Endothelial cell of umbilical vein (primary cell): ENCODE results near the gene RPL9. TPM values are rescaled to one million over a fixed set of nuclear protein-coding genes. Genes with fewer than 3 reads are reported as not detected.

Experiments used
- BruUV-seq: library from RNA; stranded (reverse); fragments of 400-500 nt; replicated peaks from 2 replicates; lab custom pipeline; 2021; lab: Mats Ljungman, UMichigan
- CTCF ChIA-PET: fragments of 300-600, 350-600 bp; sonication (Branson Sonifier 250); formaldehyde crosslinking; loops from one replicate; lab custom pipeline; 2021; ENCODE audit warnings: antibody characterized with exemption, inconsistent platforms; lab: Charles Lee
- POLR2A ChIA-PET: fragments of 300-600, 350-600 bp; sonication (Branson Sonifier 250); formaldehyde crosslinking; loops from one replicate; lab custom pipeline; 2021; ENCODE audit warnings: antibody characterized with exemption, inconsistent platforms; lab: Charles Lee
- DNase-seq: peaks from one replicate; pipeline ENCODE4 v3.0.0-alpha.2; 2011; ENCODE audit warnings: low read depth, low spot score
- FAIRE-seq: peaks from 2 replicates; lab custom pipeline; 2011; peaks lifted over from hg19 to GRCh38; lab: Jason Lieb, UNC
- H2AFZ ChIP-seq: 2 replicates; pipeline ENCODE4 v1.6.0; 2012; ENCODE audit warnings: low read depth, low read length, control low read depth, inconsistent platforms
- H3K27ac ChIP-seq: 2 replicates; pipeline ENCODE4 v1.5.1; 2011; ENCODE audit warnings: low read depth, mild to moderate bottlenecking, control low read depth, low read length, moderate library complexity; ENCODE audit not compliant: insufficient read depth
- H3K27me3 ChIP-seq, 2 experiments: 2 replicates each; pipeline versions ENCODE4 v1.6.0 to v1.6.1; 2011; ENCODE audit warnings: low read length in 2 of 2, mixed read lengths in 1 of 2; ENCODE audit not compliant: control insufficient read depth in 2 of 2, insufficient read depth in 2 of 2
- H3K36me3 ChIP-seq, 2 experiments: 2 replicates in 1 of 2; 3 replicates in 1 of 2; pipeline ENCODE4 v1.5.1; 2011; ENCODE audit warnings: low read length in 2 of 2, mild to moderate bottlenecking in 1 of 2, moderate library complexity in 1 of 2; ENCODE audit not compliant: control insufficient read depth in 2 of 2, insufficient read depth in 2 of 2; ENCODE audit errors: extremely low read depth in 1 of 2
- H3K4me1 ChIP-seq: 3 replicates; pipeline ENCODE4 v1.5.1; 2011; ENCODE audit warnings: mild to moderate bottlenecking, low read length; ENCODE audit not compliant: control insufficient read depth, insufficient read depth; ENCODE audit errors: extremely low read depth
- H3K4me2 ChIP-seq: 2 replicates; pipeline ENCODE4 v1.6.1; 2011; ENCODE audit warnings: low read length, control low read depth, mixed read lengths; ENCODE audit not compliant: insufficient read depth
- H3K4me3 ChIP-seq, 3 experiments: fragments of 200-600 bp in 1 of 3; sonication (generic), shearing (Covaris generic) in 1 of 3; replicated peaks in 1 of 3; 2 replicates each; pipeline ENCODE4 v1.5.1; 2011 to 2016; ENCODE audit warnings: control low read depth in 3 of 3, low read length in 3 of 3, mild to moderate bottlenecking in 2 of 3, inconsistent platforms in 1 of 3, low read depth in 1 of 3, moderate library complexity in 1 of 3; ENCODE audit not compliant: insufficient read depth in 1 of 3
- H3K79me2 ChIP-seq: 2 replicates; pipeline ENCODE4 v1.6.0; 2012; ENCODE audit warnings: low read length, inconsistent platforms; ENCODE audit not compliant: control insufficient read depth, insufficient read depth
- H3K9ac ChIP-seq: replicated peaks from 2 replicates; pipeline ENCODE3; 2011; ENCODE audit warnings: low read length, control low read depth; ENCODE audit not compliant: insufficient read depth; ENCODE audit errors: extremely low read depth
- H3K9me1 ChIP-seq: replicated peaks from 3 replicates; pipeline ENCODE4 v1.6.0; 2011; ENCODE audit warnings: mild to moderate bottlenecking, low read length; ENCODE audit not compliant: control insufficient read depth, insufficient read depth; ENCODE audit errors: extremely low read depth
- H3K9me3 ChIP-seq: replicated peaks from 2 replicates; pipeline ENCODE4 v1.5.1; 2012; ENCODE audit warnings: low read length, inconsistent platforms; ENCODE audit not compliant: control insufficient read depth, insufficient read depth
- H4K20me1 ChIP-seq: replicated peaks from 2 replicates; pipeline ENCODE3; 2011; ENCODE audit warnings: mild to moderate bottlenecking, low read length; ENCODE audit not compliant: control insufficient read depth, insufficient read depth; ENCODE audit errors: extremely low read depth
- EZH2 ChIP-seq: IDR thresholded peaks from 2 replicates; pipeline ENCODE4 v1.6.1; 2012; ENCODE audit warnings: borderline replicate concordance, low read depth, mild to moderate bottlenecking, moderate library complexity, low read length, inconsistent platforms; ENCODE audit not compliant: severe bottlenecking
- GATA2 ChIP-seq: IDR thresholded peaks from 2 replicates; pipeline ENCODE4 v1.7.0; 2011; ENCODE audit warnings: low read depth, mild to moderate bottlenecking, moderate library complexity, mixed read lengths, low read length; ENCODE audit not compliant: insufficient read length, insufficient read depth
- JUN ChIP-seq: IDR thresholded peaks from 2 replicates; pipeline ENCODE4 v1.6.1; 2011; ENCODE audit warnings: borderline replicate concordance, low read depth; ENCODE audit not compliant: insufficient read length, insufficient read depth
- MYC ChIP-seq: IDR thresholded peaks from one replicate; pipeline ENCODE4 v1.6.1; 2011; ENCODE audit warnings: mild to moderate bottlenecking, low read depth, low read length
- POLR2A ChIP-seq: IDR thresholded peaks from 2 replicates; pipeline ENCODE4 v1.6.1; 2012; ENCODE audit warnings: low read depth, mild to moderate bottlenecking, control low read depth, low read length
- dilution Hi-C: fragments of 300-500 bp; cut with MboI; formaldehyde crosslinking; loops from one replicate; pipeline ENCODE4 v1.15.0; 2019; ENCODE audit warnings: low sequenced_read_pairs; ENCODE audit not compliant: extremely low pct_ligation_motif_present
- intact Hi-C: fragments of 100-400 bp; cut with micrococcal nuclease; formaldehyde crosslinking; loops from one replicate; pipeline ENCODE4 v1.10.0; 2022
- polyA plus RNA-seq, 4 experiments: library from polyadenylated mRNA; depleted of rRNA in 3 of 4; stranded (reverse) in 3 of 4; unstranded in 1 of 4; fragments of >200 nt; gene quantifications; 2 replicates each; pipeline versions ENCODE4 v1.2.1 to v1.2.3, GENCODE V29; 2011 to 2012; ENCODE audit warnings: missing spikeins in 1 of 4
- total RNA-seq: library from RNA; stranded (reverse); gene quantifications from 2 replicates; pipeline ENCODE4 v1.2.3, GENCODE V29; 2021
- TF ChIP-seq, protein P1 (sequence below): IDR thresholded peaks from 2 replicates; pipeline ENCODE4 v1.6.1; 2011; ENCODE audit not compliant: insufficient read depth, insufficient read length

RPL9 gene
- total and polyA plus RNA-seq, 2 donors (not counting 3 experiments of a cell fraction or from before 2014, with no cell fraction given), result 963 to 1,186 TPM

DNA sequence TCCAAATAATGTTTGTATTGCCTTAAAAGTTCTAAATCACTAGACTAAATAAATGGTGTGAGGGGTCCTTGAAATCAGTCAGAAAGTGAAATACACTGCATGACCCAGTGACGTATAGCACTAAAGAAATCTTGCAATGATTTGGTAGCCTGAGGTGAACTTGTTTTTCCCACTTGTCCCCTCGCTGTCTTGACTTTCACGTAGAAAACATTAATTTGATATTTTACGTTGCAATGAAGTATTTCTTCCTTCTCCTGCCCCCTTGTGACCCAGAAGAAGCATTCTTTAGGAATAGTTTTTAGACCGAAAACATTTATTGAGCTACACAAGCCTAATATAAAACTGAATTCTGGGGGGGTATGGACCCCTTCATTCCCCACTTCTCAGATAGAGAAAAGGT, 48.3 kb downstream of the RPL9 start:
- Histone ChIP-seq H3K79me2 (no peaks in the 10 kb centered on the region), H3K9me1 (no peaks in the 10 kb centered on the region), H3K4me2 (no peak overlapping the region), H3K27ac (no peak overlapping the region), H2AFZ (no peak overlapping the region), H3K36me3 (no peaks in the 10 kb centered on the region), H3K9me3 (no peaks in the 10 kb centered on the region), H3K4me1 (no peaks in the 10 kb centered on the region), H3K4me3 (no peak overlapping the region), H3K27me3 (no peaks in the 10 kb centered on the region), H4K20me1 (no peaks in the 10 kb centered on the region), H3K9ac (no peak overlapping the region)
- ChIA-PET POLR2A (no interaction called here), CTCF (interaction anchor here (0.6 to 1.8 kb wide), 10 partner anchors 9 to 651 kb away, joined by 3 to 8 read pairs (median 3); no protein-coding TSS in a partner anchor)
- dilution Hi-C loops, result no loop called here
- FAIRE-seq (no peak), DNase-seq (peak; percentile 38)
- intact Hi-C loops, result no loop called here
- BruUV-seq, result no TSS peak
- TF ChIP-seq MYC (no peak), JUN (no peak), GATA2 (no peak), POLR2A (no peak)

DNA sequence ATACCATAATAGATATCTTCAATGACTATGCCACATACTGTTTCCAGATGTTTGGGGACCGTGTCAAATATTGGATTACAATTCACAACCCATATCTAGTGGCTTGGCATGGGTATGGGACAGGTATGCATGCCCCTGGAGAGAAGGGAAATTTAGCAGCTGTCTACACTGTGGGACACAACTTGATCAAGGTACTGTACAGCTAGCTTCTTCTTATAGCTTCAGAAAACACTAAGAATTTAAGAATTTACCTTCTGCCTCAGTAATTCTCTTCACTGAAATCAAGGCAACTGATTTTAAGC, 51.2 kb downstream of the RPL9 start:
- BruUV-seq, result no TSS peak
- dilution Hi-C loops, result no loop called here
- H2AFZ ChIP-seq, result no peak overlapping the region
- H4K20me1 ChIP-seq, result no peaks in the 10 kb centered on the region
- H3K27me3 ChIP-seq, result no peaks in the 10 kb centered on the region
- ChIA-PET POLR2A (no interaction called here), CTCF (interaction anchor here (1.0 to 1.6 kb wide), 4 partner anchors 8 to 85 kb away, joined by 3 to 4 read pairs (median 4); no protein-coding TSS in a partner anchor)
- no peaks in the 10 kb centered on the region for H3K79me2 ChIP-seq
- intact Hi-C loops, result no loop called here
- no peak overlapping the region for H3K9ac ChIP-seq
- no peaks in the 10 kb centered on the region for H3K9me1 ChIP-seq
- DNase-seq (no peak), FAIRE-seq (peak; percentile 38)
- no peaks in the 10 kb centered on the region for H3K4me1 ChIP-seq
- H3K27ac ChIP-seq, result no peak overlapping the region
- H3K4me2 ChIP-seq, result no peak overlapping the region
- no peak overlapping the region for H3K4me3 ChIP-seq
- no peaks in the 10 kb centered on the region for H3K36me3 ChIP-seq
- no peaks in the 10 kb centered on the region for H3K9me3 ChIP-seq
- TF ChIP-seq EZH2, result no peak
- TF ChIP-seq, protein P1, sequence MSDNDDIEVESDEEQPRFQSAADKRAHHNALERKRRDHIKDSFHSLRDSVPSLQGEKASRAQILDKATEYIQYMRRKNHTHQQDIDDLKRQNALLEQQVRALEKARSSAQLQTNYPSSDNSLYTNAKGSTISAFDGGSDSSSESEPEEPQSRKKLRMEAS, result no peak
